Upper lobe of right lung (tissue), 1 donor: ENCODE data around the gene HMCN1. TPM values are rescaled to one million over a fixed set of nuclear protein-coding genes. Genes with fewer than 3 reads are reported as not detected.

Experiments used
- ATAC-seq: fragments of 200-7000 bp; cut with Tn5 transposase; one replicate; pipeline ENCODE4 v1.9.1; 2020; ENCODE audit warnings: mild to moderate bottlenecking, moderate library complexity
- DNase-seq: peaks from one replicate; pipeline ENCODE4 v3.0.0-alpha.2; 2020
- H3K27ac ChIP-seq: fragments of 200-600 bp; one replicate; pipeline ENCODE4 v1.8.0; 2022
- H3K27me3 ChIP-seq: fragments of 200-600 bp; one replicate; pipeline ENCODE4 v1.8.0; 2022; ENCODE audit warnings: mild to moderate bottlenecking
- H3K36me3 ChIP-seq: fragments of 200-600 bp; one replicate; pipeline ENCODE4 v1.8.0; 2022
- H3K4me1 ChIP-seq: fragments of 200-600 bp; one replicate; pipeline ENCODE4 v1.8.0; 2022
- H3K4me3 ChIP-seq: fragments of 200-600 bp; one replicate; pipeline ENCODE4 v1.8.0; 2022; ENCODE audit warnings: mild to moderate bottlenecking
- H3K9me3 ChIP-seq: fragments of 200-600 bp; one replicate; pipeline ENCODE4 v1.8.0; 2022
- intact Hi-C: fragments of 100-400 bp; cut with DNase I; formaldehyde crosslinking; loops from one replicate; pipeline ENCODE4 v1.11.0; 2022
- total RNA-seq: library from RNA; stranded (reverse); fragmentation: NEBNext Ultra II Directional; extraction: Animal tissue kit (Norgen Biotek cat#: 25700); gene quantifications from one replicate; pipeline ENCODE4 v1.2.1, GENCODE V29; 2021
- TF ChIP-seq, protein P1 (sequence below): fragments of 200-600 bp; IDR thresholded peaks from one replicate; pipeline ENCODE4 v1.8.0; 2022; ENCODE audit warnings: antibody characterized with exemption
- donor health status: DM: no; HTN: yes; CAD: no; lungs with severe emphysema.

Gene HMCN1
- total RNA-seq, 1 donor from 2014 or later, result 45.4 TPM

DNA sequence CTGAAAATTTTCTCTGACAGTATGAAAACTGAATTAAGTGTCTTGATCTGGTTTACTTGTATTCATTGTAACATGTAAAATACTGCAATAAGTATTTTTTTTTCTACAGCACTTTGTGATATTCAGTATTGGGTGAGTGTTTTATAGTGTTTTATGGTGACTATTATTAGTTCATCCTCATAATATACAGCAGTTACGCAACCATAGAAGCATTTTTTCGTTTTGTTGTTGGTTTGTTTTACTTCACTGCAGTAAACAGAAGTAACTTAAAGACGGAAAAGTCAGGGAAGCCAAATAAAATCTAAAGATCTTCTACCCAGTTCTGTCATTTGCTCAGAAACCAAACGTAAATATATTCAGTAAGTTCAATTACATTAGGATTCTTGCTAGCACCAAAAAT, 390.8 kb downstream of the HMCN1 start:
- Histone ChIP-seq H3K4me3 (no peak overlapping the region), H3K27me3 (no peaks in the 10 kb centered on the region), H3K4me1 (no peaks in the 10 kb centered on the region), H3K36me3 (peaks cover 17% of the 10 kb centered on the region), H3K27ac (no peak overlapping the region), H3K9me3 (no peaks in the 10 kb centered on the region)
- TF ChIP-seq, protein P1, sequence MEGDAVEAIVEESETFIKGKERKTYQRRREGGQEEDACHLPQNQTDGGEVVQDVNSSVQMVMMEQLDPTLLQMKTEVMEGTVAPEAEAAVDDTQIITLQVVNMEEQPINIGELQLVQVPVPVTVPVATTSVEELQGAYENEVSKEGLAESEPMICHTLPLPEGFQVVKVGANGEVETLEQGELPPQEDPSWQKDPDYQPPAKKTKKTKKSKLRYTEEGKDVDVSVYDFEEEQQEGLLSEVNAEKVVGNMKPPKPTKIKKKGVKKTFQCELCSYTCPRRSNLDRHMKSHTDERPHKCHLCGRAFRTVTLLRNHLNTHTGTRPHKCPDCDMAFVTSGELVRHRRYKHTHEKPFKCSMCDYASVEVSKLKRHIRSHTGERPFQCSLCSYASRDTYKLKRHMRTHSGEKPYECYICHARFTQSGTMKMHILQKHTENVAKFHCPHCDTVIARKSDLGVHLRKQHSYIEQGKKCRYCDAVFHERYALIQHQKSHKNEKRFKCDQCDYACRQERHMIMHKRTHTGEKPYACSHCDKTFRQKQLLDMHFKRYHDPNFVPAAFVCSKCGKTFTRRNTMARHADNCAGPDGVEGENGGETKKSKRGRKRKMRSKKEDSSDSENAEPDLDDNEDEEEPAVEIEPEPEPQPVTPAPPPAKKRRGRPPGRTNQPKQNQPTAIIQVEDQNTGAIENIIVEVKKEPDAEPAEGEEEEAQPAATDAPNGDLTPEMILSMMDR, result no peak
- DNase-seq (no peak), ATAC-seq (no peak)
- intact Hi-C loops, result no loop called here

DNA sequence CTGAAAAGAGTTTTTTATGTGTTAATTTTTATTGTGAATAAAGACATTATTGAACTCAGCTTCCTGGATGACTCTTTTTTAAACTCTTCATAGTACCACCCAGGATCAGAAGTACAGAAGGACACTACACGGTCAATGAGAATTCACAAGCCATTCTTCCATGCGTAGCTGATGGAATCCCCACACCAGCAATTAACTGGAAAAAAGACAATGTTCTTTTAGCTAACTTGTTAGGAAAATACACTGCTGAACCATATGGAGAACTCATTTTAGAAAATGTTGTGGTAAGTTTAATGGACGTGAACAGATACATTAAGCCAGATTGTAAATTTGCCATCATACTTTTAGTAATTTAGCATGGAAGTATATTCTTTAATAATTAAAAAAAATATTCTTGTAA, 391.3 kb downstream of the HMCN1 start:
- no peaks in the 10 kb centered on the region for H3K4me1 ChIP-seq
- H3K36me3 ChIP-seq, result peaks cover 13% of the 10 kb centered on the region
- DNase-seq (no peak), ATAC-seq (no peak)
- H3K27me3 ChIP-seq, result no peaks in the 10 kb centered on the region
- intact Hi-C loops, result no loop called here
- no peaks in the 10 kb centered on the region for H3K9me3 ChIP-seq
- no peak overlapping the region for H3K27ac ChIP-seq
- TF ChIP-seq, protein P1, result no peak
- no peak overlapping the region for H3K4me3 ChIP-seq

DNA sequence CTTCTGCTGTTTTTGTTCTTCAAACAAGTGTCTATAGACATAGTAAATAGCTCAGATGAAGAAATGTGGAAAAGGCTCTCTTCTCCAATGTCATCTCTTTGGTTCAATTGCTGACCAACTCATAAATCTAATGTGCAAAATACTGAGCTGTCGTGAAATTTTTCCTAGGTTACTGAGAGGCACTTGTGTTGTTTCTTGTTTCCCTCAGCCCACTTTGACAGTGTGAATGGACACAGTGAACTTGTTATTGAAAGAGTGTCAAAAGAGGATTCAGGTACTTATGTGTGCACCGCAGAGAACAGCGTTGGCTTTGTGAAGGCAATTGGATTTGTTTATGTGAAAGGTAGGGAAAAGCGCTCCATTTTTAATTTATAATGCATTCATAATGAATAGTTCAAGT, 395.6 kb downstream of the HMCN1 start:
- no peak for DNase-seq
- intact Hi-C loops, result no loop called here
- Histone ChIP-seq H3K36me3 (peaks cover 6% of the 10 kb centered on the region), H3K27ac (no peak overlapping the region), H3K27me3 (no peaks in the 10 kb centered on the region), H3K4me3 (no peak overlapping the region), H3K9me3 (no peaks in the 10 kb centered on the region), H3K4me1 (no peaks in the 10 kb centered on the region)
- TF ChIP-seq, protein P1, result no peak
- ATAC-seq, result no peak

DNA sequence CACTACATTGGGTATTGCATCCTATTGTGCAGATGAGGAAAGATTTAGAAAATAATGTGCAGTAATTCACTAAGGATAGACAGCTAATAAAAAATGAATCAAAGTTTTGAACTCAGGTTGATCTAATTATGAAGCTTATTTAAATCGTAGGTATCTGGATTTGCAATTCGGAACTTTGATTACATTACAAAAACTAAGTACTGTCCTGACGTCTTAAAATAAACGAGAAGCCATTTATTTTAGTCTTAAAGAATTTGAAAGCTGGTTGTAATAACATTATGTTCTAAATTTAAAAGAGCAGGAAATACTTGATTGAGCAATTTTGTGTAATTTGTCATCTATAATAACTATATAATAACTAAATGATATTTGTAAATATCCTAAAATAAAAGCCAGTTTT, 404.9 kb downstream of the HMCN1 start:
- Histone ChIP-seq H3K4me1 (no peaks in the 10 kb centered on the region), H3K36me3 (peaks cover 10% of the 10 kb centered on the region), H3K27me3 (no peaks in the 10 kb centered on the region), H3K27ac (no peak overlapping the region), H3K4me3 (no peak overlapping the region), H3K9me3 (no peaks in the 10 kb centered on the region)
- ATAC-seq (no peak), DNase-seq (no peak)
- intact Hi-C loops, result no loop called here
- TF ChIP-seq, protein P1, result no peak

DNA sequence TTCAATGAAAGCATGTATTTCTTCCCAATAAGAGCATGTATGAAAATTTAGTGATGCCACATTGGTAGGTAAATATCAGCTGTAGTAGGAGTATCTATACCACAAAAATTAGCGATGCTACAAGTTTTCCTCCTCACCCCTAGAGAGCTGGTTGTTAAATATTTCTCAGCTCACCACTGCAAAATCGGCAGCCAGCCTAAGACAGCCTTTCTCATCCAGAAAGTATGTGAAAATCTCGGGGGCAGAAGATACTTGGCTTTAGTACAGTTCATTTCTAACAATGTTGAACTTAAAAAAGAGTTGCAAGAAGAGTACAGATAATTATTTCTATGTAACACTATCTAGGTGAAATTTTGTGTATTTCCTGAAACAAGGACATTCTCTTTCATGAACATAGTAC, 405.5 kb downstream of the HMCN1 start:
- DNase-seq (no peak), ATAC-seq (no peak)
- TF ChIP-seq, protein P1, result no peak
- no peak overlapping the region for H3K4me3 ChIP-seq
- H3K4me1 ChIP-seq, result no peaks in the 10 kb centered on the region
- peaks cover 10% of the 10 kb centered on the region for H3K36me3 ChIP-seq
- no peak overlapping the region for H3K27ac ChIP-seq
- no peaks in the 10 kb centered on the region for H3K9me3 ChIP-seq
- H3K27me3 ChIP-seq, result no peaks in the 10 kb centered on the region
- intact Hi-C loops, result no loop called here

DNA sequence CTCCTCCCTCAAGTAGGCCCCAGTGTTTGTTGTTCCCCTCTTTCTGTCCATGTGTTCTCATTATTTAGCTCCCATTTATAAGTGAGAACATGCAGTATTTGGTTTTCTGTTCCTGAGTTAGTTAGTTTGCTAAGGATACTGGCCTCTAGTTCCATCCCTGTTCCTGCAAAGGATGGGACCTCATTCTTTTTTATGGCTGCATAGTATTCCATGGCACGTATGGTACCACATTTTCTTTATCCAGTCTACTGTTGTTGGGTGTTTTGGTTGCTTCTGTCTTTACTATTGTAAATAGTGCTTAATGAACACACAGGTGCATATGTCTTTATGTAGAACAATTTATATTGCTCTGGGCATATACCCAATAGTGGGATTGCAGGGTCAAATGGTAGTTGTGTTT, 408.0 kb downstream of the HMCN1 start:
- ATAC-seq, result no peak
- no peaks in the 10 kb centered on the region for H3K9me3 ChIP-seq
- TF ChIP-seq, protein P1, result no peak
- DNase-seq, result no peak
- no peaks in the 10 kb centered on the region for H3K27me3 ChIP-seq
- no peak overlapping the region for H3K27ac ChIP-seq
- peaks cover 15% of the 10 kb centered on the region for H3K36me3 ChIP-seq
- no peak overlapping the region for H3K4me3 ChIP-seq
- H3K4me1 ChIP-seq, result no peaks in the 10 kb centered on the region
- intact Hi-C loops, result no loop called here
